ENCODE results near the gene FAM53A. TPM values are rescaled to one million over a fixed set of nuclear protein-coding genes. Genes with fewer than 3 reads are reported as not detected.

Gene FAM53A
- total RNA-seq, 3 donors from 2014 or later = 1.3 to 4.0 (median 1.6) TPM

DNA sequence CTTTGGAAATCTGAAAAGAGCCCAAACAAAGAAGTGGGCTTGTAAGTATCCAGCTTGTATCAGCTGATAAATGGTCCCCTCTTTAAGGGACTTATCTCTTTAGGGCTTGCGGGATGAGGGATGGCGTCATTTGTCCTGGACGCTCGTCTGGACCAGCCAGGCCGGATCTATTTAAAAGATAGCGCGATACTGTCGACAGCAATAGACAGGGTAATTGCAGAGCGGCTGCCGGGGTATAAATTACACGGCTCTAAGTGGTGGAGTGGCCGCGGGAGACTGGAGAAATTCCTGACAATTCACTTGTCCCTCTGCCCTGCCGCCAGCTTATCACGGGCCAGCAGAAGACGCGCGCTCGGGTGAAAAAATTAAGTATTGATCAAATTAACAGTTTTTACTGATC, 90.7 kb downstream of the FAM53A start:
- Mint-ChIP-seq H3K9me3 (peaks cover 23% of the 10 kb centered on the region), H3K4me3 (no peak overlapping the region), H3K27me3 (ENCODE audit: low read depth) (no peaks in the 10 kb centered on the region), H3K36me3 (ENCODE audit: insufficient read depth) (no peaks in the 10 kb centered on the region), H3K4me1 (ENCODE audit: low read depth) (no peaks in the 10 kb centered on the region)
- DNase-seq (no peak), ATAC-seq (no peak)

GRCh38 chr4:1592709-1593417, 91.2 kb downstream of the FAM53A start:
- Mint-ChIP-seq H3K27me3 (ENCODE audit: low read depth) (peaks cover 2% of the 10 kb centered on the region), H3K4me1 (ENCODE audit: low read depth) (no peaks in the 10 kb centered on the region), H3K36me3 (ENCODE audit: insufficient read depth) (no peaks in the 10 kb centered on the region), H3K9me3 (peaks cover 28% of the 10 kb centered on the region), H3K4me3 (no peak overlapping the region)
- DNase-seq (no peak), ATAC-seq (no peak)

DNA sequence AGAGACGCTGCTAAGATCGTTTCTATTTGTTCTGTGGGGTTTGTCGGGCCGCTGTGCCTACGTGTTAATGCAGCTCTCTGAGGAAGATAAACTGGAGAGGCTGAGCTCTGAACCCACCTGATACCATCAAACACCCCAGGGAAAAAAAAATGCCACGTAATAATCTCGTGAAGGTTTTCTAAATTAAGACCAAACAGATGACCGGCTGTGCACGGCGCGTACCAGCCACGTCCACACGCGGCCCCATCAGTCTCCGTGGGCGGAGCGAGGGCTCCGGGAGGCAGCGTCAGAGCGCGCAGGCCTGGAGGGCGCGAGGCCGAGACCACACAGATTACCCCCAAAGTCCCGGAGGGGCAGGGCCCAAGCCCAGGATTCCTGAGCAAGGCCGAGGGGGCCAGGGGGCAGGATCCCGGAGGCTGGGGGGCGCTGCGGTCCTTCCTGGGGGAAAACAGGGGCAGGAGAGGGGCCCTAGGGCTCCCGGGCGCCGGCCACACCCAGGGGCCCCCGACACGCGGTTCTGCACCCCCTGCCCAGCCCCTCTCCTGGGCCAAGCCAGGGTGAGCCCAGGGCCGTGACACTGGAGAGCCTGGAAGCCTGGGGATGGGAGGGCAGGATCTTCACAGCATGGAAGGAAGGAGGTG, 91.9 kb downstream of the FAM53A start:
- no peaks in the 10 kb centered on the region for H3K36me3 Mint-ChIP-seq (ENCODE audit: insufficient read depth)
- no peak overlapping the region for H3K4me3 Mint-ChIP-seq
- H3K9me3 Mint-ChIP-seq = peaks cover 29% of the 10 kb centered on the region
- ATAC-seq = no peak
- DNase-seq = no peak
- H3K27me3 Mint-ChIP-seq (ENCODE audit: low read depth) = peaks cover 2% of the 10 kb centered on the region
- H3K4me1 Mint-ChIP-seq (ENCODE audit: low read depth) = no peaks in the 10 kb centered on the region

DNA sequence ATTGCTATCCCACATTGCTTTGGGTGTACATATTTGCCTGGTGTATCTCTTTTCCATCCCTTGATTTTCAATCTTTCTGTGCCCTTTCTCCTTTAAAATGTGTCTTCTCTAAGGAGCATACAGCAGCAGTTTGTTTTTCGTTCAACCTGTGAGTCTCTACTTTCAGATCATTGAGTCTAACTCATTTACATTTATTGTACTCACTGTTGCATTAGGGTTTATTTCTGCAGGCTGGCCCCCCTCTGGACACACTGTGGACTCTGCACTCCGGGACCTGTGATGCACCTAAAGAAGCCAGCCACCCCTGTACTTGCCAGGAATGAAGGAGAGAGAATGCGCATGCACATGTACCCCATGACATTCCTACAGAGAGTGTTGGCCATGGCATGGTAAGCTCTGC, 93.0 kb downstream of the FAM53A start:
- no peak for DNase-seq
- Mint-ChIP-seq H3K4me3 (no peak overlapping the region), H3K9me3 (peaks cover 33% of the 10 kb centered on the region), H3K27me3 (ENCODE audit: low read depth) (peaks cover 2% of the 10 kb centered on the region), H3K4me1 (ENCODE audit: low read depth) (no peaks in the 10 kb centered on the region), H3K36me3 (ENCODE audit: insufficient read depth) (no peaks in the 10 kb centered on the region)
- no peak for ATAC-seq

GRCh38 chr4:1590244-1590643, 93.9 kb downstream of the FAM53A start:
- no peak overlapping the region for H3K4me3 Mint-ChIP-seq
- no peaks in the 10 kb centered on the region for H3K36me3 Mint-ChIP-seq (ENCODE audit: insufficient read depth)
- H3K9me3 Mint-ChIP-seq = peaks cover 33% of the 10 kb centered on the region
- ATAC-seq (no peak), DNase-seq (no peak)
- no peaks in the 10 kb centered on the region for H3K4me1 Mint-ChIP-seq (ENCODE audit: low read depth)
- peaks cover 2% of the 10 kb centered on the region for H3K27me3 Mint-ChIP-seq (ENCODE audit: low read depth)

Other genes starting within 250 kb of the FAM53A start
- gene SLBP, start 28.0 kb upstream of the FAM53A start, total RNA-seq = 100 to 1,000 TPM; 131 to 171 (median 147) TPM
- gene TMEM129, start 37.0 kb upstream of the FAM53A start, total RNA-seq = 10 to 100 TPM; 17.4 to 21.8 (median 17.6) TPM
- gene TACC3, start 37.2 kb upstream of the FAM53A start, total RNA-seq = 10 to 100 TPM; 53.1 to 75.0 (median 69.3) TPM
- under 1 TPM; 0.08 to 0.30 (median 0.29) TPM for gene FGFR3, start 109.0 kb upstream of the FAM53A start, total RNA-seq
- 100 to 1,000 TPM; 128 to 141 (median 133) TPM for gene LETM1, start 171.8 kb upstream of the FAM53A start, total RNA-seq
- 10 to 100 TPM; 84.0 to 97.0 (median 91.0) TPM for gene NSD2, start 187.1 kb upstream of the FAM53A start, total RNA-seq